Measurements from ENCODE around the gene MRPL22. TPM values are rescaled to one million over a fixed set of nuclear protein-coding genes. Genes with fewer than 3 reads are reported as not detected.
A peak's percentile ranks its signal among the peaks of the same experiment; 100 is the strongest.

Gene MRPL22
- total and polyA plus RNA-seq, 2 of the 13 experiments (the other 11 are each of a cell fraction or from before 2014, with no cell fraction given), result 66.8 to 84.8 TPM

DNA sequence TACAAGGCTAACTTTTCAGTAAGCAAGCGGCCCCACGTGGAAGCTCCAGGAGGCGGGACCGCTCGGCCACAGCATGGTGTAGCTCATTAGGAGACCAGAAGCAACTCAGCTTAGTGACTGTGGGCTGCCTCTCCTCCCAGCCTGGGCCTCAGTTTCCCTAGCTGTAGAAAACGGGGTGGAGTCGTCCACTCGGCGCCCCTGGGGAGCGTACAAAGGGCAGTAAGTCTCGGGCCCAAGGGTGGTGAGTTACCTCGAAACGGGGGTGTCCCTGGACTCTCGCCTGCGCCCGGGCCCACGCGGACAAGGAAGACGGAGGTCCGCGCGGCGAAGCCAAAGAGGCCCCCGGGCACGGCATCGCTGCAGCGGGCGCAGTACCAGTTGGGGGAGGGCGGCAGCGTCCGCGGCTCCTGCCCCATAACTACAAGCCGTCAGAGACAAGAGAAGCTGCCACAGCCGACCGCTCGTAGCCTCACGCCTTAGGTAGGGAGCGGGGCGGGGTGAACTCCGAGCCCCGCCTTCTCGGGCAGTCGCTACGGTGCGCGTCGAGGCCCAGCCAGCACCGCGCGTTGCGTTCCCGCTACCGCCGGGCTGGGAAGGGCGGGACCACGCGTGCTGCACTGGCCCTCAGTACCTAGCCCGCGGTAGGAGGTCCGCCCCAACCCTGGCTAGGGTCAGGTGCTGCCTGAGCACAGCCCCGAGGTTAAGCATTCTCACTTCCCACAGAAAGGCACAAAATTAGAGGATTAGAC is 3.0 kb upstream of the MRPL22 start, which contains the start of gene GEMIN5 (continued):
- peak; percentile 70; the same call in 1 of the 2 replicates for TF ChIP-seq HDAC2 (CRISPR knock-in tag; IDR thresholded peaks at IDR 0.05)
- TF ChIP-seq RFXANK (CRISPR knock-in tag; IDR thresholded peaks at IDR 0.05), result no peak
- no peak for TF ChIP-seq ZNF12 (CRISPR knock-in tag; IDR thresholded peaks at IDR 0.05)
- TF ChIP-seq, protein P1, sequence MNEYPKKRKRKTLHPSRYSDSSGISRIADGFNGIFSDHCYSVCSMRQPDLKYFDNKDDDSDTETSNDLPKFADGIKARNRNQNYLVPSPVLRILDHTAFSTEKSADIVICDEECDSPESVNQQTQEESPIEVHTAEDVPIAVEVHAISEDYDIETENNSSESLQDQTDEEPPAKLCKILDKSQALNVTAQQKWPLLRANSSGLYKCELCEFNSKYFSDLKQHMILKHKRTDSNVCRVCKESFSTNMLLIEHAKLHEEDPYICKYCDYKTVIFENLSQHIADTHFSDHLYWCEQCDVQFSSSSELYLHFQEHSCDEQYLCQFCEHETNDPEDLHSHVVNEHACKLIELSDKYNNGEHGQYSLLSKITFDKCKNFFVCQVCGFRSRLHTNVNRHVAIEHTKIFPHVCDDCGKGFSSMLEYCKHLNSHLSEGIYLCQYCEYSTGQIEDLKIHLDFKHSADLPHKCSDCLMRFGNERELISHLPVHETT (CRISPR knock-in tag; conservative IDR thresholded peaks at IDR 0.05), result no peak; the same call in 1 of the 2 replicates
- TF ChIP-seq, protein P2, sequence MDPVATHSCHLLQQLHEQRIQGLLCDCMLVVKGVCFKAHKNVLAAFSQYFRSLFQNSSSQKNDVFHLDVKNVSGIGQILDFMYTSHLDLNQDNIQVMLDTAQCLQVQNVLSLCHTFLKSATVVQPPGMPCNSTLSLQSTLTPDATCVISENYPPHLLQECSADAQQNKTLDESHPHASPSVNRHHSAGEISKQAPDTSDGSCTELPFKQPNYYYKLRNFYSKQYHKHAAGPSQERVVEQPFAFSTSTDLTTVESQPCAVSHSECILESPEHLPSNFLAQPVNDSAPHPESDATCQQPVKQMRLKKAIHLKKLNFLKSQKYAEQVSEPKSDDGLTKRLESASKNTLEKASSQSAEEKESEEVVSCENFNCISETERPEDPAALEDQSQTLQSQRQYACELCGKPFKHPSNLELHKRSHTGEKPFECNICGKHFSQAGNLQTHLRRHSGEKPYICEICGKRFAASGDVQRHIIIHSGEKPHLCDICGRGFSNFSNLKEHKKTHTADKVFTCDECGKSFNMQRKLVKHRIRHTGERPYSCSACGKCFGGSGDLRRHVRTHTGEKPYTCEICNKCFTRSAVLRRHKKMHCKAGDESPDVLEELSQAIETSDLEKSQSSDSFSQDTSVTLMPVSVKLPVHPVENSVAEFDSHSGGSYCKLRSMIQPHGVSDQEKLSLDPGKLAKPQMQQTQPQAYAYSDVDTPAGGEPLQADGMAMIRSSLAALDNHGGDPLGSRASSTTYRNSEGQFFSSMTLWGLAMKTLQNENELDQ (CRISPR knock-in tag; IDR thresholded peaks at IDR 0.05; ENCODE audit: borderline replicate concordance), result no peak
- TF ChIP-seq BCL6 (CRISPR knock-in tag; IDR thresholded peaks at IDR 0.05), result peak; percentile 10; the same call in 1 of the 2 replicates
- no peak; the same call in 1 of the 2 replicates for TF ChIP-seq MEF2D (CRISPR knock-in tag; IDR thresholded peaks at IDR 0.05)
- TF ChIP-seq, protein P3, sequence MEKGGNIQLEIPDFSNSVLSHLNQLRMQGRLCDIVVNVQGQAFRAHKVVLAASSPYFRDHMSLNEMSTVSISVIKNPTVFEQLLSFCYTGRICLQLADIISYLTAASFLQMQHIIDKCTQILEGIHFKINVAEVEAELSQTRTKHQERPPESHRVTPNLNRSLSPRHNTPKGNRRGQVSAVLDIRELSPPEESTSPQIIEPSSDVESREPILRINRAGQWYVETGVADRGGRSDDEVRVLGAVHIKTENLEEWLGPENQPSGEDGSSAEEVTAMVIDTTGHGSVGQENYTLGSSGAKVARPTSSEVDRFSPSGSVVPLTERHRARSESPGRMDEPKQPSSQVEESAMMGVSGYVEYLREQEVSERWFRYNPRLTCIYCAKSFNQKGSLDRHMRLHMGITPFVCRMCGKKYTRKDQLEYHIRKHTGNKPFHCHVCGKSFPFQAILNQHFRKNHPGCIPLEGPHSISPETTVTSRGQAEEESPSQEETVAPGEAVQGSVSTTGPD (CRISPR knock-in tag; IDR thresholded peaks at IDR 0.05), result no peak
- TF ChIP-seq ZNF616 (CRISPR knock-in tag; IDR thresholded peaks at IDR 0.05; ENCODE audit: low read depth), result peak; percentile 27; the same call in 1 of the 2 replicates
- TF ChIP-seq RNF2 (conservative IDR thresholded peaks at IDR 0.05; ENCODE audit: low read depth), result peak; percentile 58; the same call in 1 of the 2 replicates
- TF ChIP-seq MATR3 (CRISPR knock-in tag; IDR thresholded peaks at IDR 0.05), result no peak
- TF ChIP-seq ZSCAN30 (CRISPR knock-in tag; IDR thresholded peaks at IDR 0.05), result 0 out of 2 replicates have a peak, but pooled peaks have one; percentile 20
- no peak for TF ChIP-seq ZNF468 (CRISPR knock-in tag; IDR thresholded peaks at IDR 0.05)
- TF ChIP-seq SAFB2 (CRISPR knock-in tag; IDR thresholded peaks at IDR 0.05; ENCODE audit: borderline replicate concordance, low read depth), result peak; percentile 54; the same call in 1 of the 2 replicates
- TF ChIP-seq, protein P4, sequence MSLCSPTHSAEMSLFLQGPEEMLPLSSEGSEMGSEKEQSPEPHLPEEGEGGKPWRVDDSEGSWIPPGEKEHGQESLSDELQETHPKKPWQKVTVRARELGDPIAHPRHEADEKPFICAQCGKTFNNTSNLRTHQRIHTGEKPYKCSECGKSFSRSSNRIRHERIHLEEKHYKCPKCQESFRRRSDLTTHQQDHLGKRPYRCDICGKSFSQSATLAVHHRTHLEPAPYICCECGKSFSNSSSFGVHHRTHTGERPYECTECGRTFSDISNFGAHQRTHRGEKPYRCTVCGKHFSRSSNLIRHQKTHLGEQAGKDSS (CRISPR knock-in tag; IDR thresholded peaks at IDR 0.05; ENCODE audit: borderline replicate concordance, low read depth), result peak; percentile 50; the same call in 1 of the 2 replicates
- 0 out of 2 replicates have a peak, but pooled peaks have one; percentile 30 for TF ChIP-seq ZNF331 (CRISPR knock-in tag; IDR thresholded peaks at IDR 0.05)
- TF ChIP-seq SMAD3 (CRISPR knock-in tag; IDR thresholded peaks at IDR 0.05), result peak; percentile 69; the same call in 1 of the 2 replicates
- no peak for TF ChIP-seq ZNF260 (CRISPR knock-in tag; IDR thresholded peaks at IDR 0.05; ENCODE audit: borderline replicate concordance, low read depth)
- TF ChIP-seq RFX5 (IDR thresholded peaks at IDR 0.05; ENCODE audit: low read depth, low read length), result no peak
- TF ChIP-seq, protein P5, sequence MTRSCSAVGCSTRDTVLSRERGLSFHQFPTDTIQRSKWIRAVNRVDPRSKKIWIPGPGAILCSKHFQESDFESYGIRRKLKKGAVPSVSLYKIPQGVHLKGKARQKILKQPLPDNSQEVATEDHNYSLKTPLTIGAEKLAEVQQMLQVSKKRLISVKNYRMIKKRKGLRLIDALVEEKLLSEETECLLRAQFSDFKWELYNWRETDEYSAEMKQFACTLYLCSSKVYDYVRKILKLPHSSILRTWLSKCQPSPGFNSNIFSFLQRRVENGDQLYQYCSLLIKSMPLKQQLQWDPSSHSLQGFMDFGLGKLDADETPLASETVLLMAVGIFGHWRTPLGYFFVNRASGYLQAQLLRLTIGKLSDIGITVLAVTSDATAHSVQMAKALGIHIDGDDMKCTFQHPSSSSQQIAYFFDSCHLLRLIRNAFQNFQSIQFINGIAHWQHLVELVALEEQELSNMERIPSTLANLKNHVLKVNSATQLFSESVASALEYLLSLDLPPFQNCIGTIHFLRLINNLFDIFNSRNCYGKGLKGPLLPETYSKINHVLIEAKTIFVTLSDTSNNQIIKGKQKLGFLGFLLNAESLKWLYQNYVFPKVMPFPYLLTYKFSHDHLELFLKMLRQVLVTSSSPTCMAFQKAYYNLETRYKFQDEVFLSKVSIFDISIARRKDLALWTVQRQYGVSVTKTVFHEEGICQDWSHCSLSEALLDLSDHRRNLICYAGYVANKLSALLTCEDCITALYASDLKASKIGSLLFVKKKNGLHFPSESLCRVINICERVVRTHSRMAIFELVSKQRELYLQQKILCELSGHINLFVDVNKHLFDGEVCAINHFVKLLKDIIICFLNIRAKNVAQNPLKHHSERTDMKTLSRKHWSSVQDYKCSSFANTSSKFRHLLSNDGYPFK (CRISPR knock-in tag; IDR thresholded peaks at IDR 0.05; ENCODE audit: borderline replicate concordance), result no peak
- no peak for TF ChIP-seq ZNF629 (CRISPR knock-in tag; conservative IDR thresholded peaks at IDR 0.05)
